Right lobe of liver (tissue), 4 donors: ENCODE results near the gene SYT9.

Source experiments
- CTCF ChIP-seq, 4 donors: fragments of 200-600 bp in 3 of 4; fragments of 450-650 bp in 1 of 4; IDR thresholded peaks; one replicate each; pipeline versions ENCODE4 v1.5.1 to v1.8.0; 2016 to 2022; ENCODE audit warnings: antibody characterized with exemption in 4 of 4, mild to moderate bottlenecking in 2 of 4
- POLR2A ChIP-seq: fragments of 450-650 bp; IDR thresholded peaks from one replicate; pipeline ENCODE4 v1.6.1; 2017; ENCODE audit warnings: antibody characterized with exemption, mild to moderate bottlenecking
- donor health status: DM: no; HTN: no; CAD: no.
- donor health status: DM: no; HTN: no; CAD: no.
- donor health status: DM: no; HTN: yes; CAD: no.

DNA sequence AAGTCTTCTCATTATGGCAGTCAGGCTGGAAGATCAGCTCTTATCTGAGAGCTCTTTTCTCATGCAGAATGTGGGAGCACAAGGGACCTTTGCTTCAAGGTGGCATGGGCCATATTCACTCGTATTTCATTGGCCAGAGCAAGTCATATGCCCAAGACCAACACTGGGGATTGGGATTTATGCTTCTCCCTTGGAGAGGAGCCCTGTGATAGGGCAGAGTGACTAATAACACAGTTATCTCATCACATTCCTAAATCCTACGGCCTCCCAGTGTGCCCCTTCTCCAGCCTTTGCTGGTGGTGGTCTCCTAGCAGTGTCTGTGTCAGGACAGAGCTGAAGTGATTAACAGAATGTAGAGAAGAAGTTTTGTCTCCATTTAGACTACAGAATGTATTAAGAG, 48.6 kb downstream of the SYT9 start:
- no peak for TF ChIP-seq CTCF (IDR thresholded peaks at IDR 0.05)
- TF ChIP-seq POLR2A: no peak
